Esophagus muscularis mucosa (tissue), 4 donors: ENCODE results near the gene ERCC2.
"Not testable (repeated sequence)": the region's sequence is repeated elsewhere in the genome, so short reads cannot be mapped to it uniquely, and the experiment has no call there.

Source experiments
- CTCF ChIP-seq, 3 experiments: fragments of 200-600 bp in 2 of 3; fragments of 450-650 bp in 1 of 3; sonication (generic) in 2 of 3; IDR thresholded peaks; one replicate each; pipeline ENCODE4 v1.5.1; 2017 to 2019; ENCODE audit warnings: antibody characterized with exemption in 3 of 3, mild to moderate bottlenecking in 2 of 3, moderate library complexity in 1 of 3
- EP300 ChIP-seq: sonication (generic); formaldehyde crosslinking; IDR thresholded peaks from one replicate; pipeline ENCODE4 v1.6.1; 2017; ENCODE audit warnings: antibody characterized with exemption
- POLR2A ChIP-seq: fragments of 450-650 bp; IDR thresholded peaks from one replicate; pipeline ENCODE4 v1.6.1; 2017; ENCODE audit warnings: antibody characterized with exemption, moderate library complexity, mild to moderate bottlenecking, low read depth
- POLR2AphosphoS5 ChIP-seq, 2 donors: sonication (generic); formaldehyde crosslinking; IDR thresholded peaks; one replicate each; pipeline ENCODE4 v1.6.1; 2017; ENCODE audit warnings: antibody characterized with exemption in 2 of 2

DNA sequence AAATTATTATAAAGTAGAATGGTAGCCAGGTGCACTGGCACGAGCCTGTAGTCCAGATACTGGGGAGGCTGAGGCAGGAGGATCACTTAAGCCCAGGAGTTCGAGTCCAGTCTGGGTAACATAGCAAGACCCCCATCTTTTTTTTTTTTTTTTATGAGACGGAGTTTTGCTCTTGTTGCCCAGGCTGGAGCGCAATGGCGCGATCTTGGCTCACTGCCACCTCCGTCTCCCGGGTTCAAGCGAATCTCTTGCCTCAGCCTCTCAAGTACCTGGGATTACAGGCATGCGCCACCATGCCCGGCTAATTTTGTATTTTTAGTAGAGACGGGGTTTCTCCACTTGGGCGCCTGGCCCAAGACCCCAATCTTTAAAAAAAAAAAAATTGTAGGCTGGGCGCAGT lies 58.1 kb downstream of the ERCC2 start:
- not testable (repeated sequence) for TF ChIP-seq POLR2AphosphoS5 (IDR thresholded peaks at IDR 0.05); CTCF (IDR thresholded peaks at IDR 0.05); POLR2A; EP300
